HFFc6 (cell line): Measurements from ENCODE around the gene PLEKHA1. TPM values are rescaled to one million over a fixed set of nuclear protein-coding genes. Genes with fewer than 3 reads are reported as not detected.
A peak's percentile ranks its signal among the peaks of the same experiment; 100 is the strongest.

Experiments
- DNase-seq: peaks from one replicate; pipeline ENCODE4 v3.0.0-alpha.2; 2018
- H3K27ac Mint-ChIP-seq: 2 replicates; pipeline ENCODE4 v1.8.0; 2020; ENCODE audit warnings: mild to moderate bottlenecking, mixed read lengths
- H3K27me3 Mint-ChIP-seq: 2 replicates; pipeline ENCODE4 v1.8.0; 2021; ENCODE audit warnings: mild to moderate bottlenecking, moderate library complexity, mixed read lengths; ENCODE audit not compliant: insufficient read depth
- H3K36me3 Mint-ChIP-seq: 2 replicates; pipeline ENCODE4 v1.8.0; 2021; ENCODE audit warnings: low read depth, mixed read lengths
- H3K4me1 Mint-ChIP-seq: 2 replicates; pipeline ENCODE4 v1.8.0; 2020; ENCODE audit warnings: low read depth, mixed read lengths
- H3K4me3 Mint-ChIP-seq: 2 replicates; pipeline ENCODE4 v1.8.0; 2020; ENCODE audit warnings: mild to moderate bottlenecking, moderate library complexity, mixed read lengths
- H3K9me3 Mint-ChIP-seq: 2 replicates; pipeline ENCODE4 v1.8.0; 2020; ENCODE audit warnings: mild to moderate bottlenecking, mixed read lengths
- CTCF ChIP-seq: fragments of 200-600 bp; sonication (generic); IDR thresholded peaks from 2 replicates; pipeline ENCODE4 v1.5.0; 2021; ENCODE audit warnings: antibody characterized with exemption, mild to moderate bottlenecking
- total RNA-seq, 6 experiments: library from RNA; stranded (reverse); fragmentation: NEBNext Ultra II Directional; extraction: Animal tissue kit (Norgen Biotek cat#: 25700); gene quantifications; 2 replicates in 1 of 6; 3 replicates in 5 of 6; pipeline ENCODE4 v1.2.3, GENCODE V29; 2021

PLEKHA1 gene
- total RNA-seq, 6 experiments from 2014 or later: 17.7 to 26.2 (median 19.3) TPM

GRCh38 chr10:122464586-122464985, 90.1 kb downstream of the PLEKHA1 start:
- Mint-ChIP-seq H3K27me3 (peaks cover 21% of the 10 kb centered on the region), H3K9me3 (no peaks in the 10 kb centered on the region), H3K27ac (no peak overlapping the region), H3K4me1 (peaks cover 41% of the 10 kb centered on the region), H3K36me3 (peaks cover 7% of the 10 kb centered on the region; the same call in 1 of the 2 replicates), H3K4me3 (no peak overlapping the region)
- no peak for DNase-seq
- no peak for TF ChIP-seq CTCF

GRCh38 chr10:122465401-122466040, 91.0 kb downstream of the PLEKHA1 start:
- Mint-ChIP-seq H3K27ac (no peak overlapping the region), H3K36me3 (peaks cover 7% of the 10 kb centered on the region; the same call in 1 of the 2 replicates), H3K4me1 (peaks cover 42% of the 10 kb centered on the region), H3K9me3 (no peaks in the 10 kb centered on the region), H3K27me3 (peaks cover 19% of the 10 kb centered on the region), H3K4me3 (no peak overlapping the region)
- DNase-seq: no peak
- TF ChIP-seq CTCF: no peak

- no peak overlapping the region for H3K4me3 Mint-ChIP-seq
- TF ChIP-seq CTCF: no peak
- peaks cover 7% of the 10 kb centered on the region; the same call in 1 of the 2 replicates for H3K36me3 Mint-ChIP-seq
- H3K4me1 Mint-ChIP-seq: peaks cover 56% of the 10 kb centered on the region
- DNase-seq: no peak
- H3K9me3 Mint-ChIP-seq: no peaks in the 10 kb centered on the region
- peaks cover 18% of the 10 kb centered on the region for H3K27me3 Mint-ChIP-seq
- H3K27ac Mint-ChIP-seq: no peak overlapping the region
These were observed 92.5 kb downstream of the PLEKHA1 start for GRCh38 chr10:122466951-122467381.

- DNase-seq: no peak
- no peak for TF ChIP-seq CTCF
- Mint-ChIP-seq H3K27me3 (peaks cover 12% of the 10 kb centered on the region), H3K4me3 (no peak overlapping the region), H3K4me1 (peaks cover 56% of the 10 kb centered on the region), H3K36me3 (peaks cover 7% of the 10 kb centered on the region; the same call in 1 of the 2 replicates), H3K27ac (no peak overlapping the region), H3K9me3 (no peaks in the 10 kb centered on the region)
These were observed 93.2 kb downstream of the PLEKHA1 start for GRCh38 chr10:122467701-122468100.

- H3K27me3 Mint-ChIP-seq: peaks cover 12% of the 10 kb centered on the region
- H3K27ac Mint-ChIP-seq: peak overlapping the region; percentile 76
- DNase-seq: no peak
- H3K4me3 Mint-ChIP-seq: peak overlapping the region; percentile 36
- H3K4me1 Mint-ChIP-seq: peaks cover 49% of the 10 kb centered on the region
- no peak for TF ChIP-seq CTCF
- H3K9me3 Mint-ChIP-seq: no peaks in the 10 kb centered on the region
- peaks cover 7% of the 10 kb centered on the region; the same call in 1 of the 2 replicates for H3K36me3 Mint-ChIP-seq
These were observed 93.9 kb downstream of the PLEKHA1 start for GRCh38 chr10:122468307-122468925.
